IMR-90 (cell line): Measurements from ENCODE around the gene MRGPRF.

Experiments used
- POLR2A ChIP-seq: IDR thresholded peaks from 2 replicates; pipeline ENCODE4 v1.6.1; 2012; ENCODE audit warnings: mild to moderate bottlenecking, low read depth, low read length
- TF ChIP-seq, protein P1 (sequence below): conservative IDR thresholded peaks from 2 replicates; pipeline ENCODE4 v1.5.1; 2012; ENCODE audit warnings: mild to moderate bottlenecking, low read depth, low read length, improper control_type of control experiment

DNA sequence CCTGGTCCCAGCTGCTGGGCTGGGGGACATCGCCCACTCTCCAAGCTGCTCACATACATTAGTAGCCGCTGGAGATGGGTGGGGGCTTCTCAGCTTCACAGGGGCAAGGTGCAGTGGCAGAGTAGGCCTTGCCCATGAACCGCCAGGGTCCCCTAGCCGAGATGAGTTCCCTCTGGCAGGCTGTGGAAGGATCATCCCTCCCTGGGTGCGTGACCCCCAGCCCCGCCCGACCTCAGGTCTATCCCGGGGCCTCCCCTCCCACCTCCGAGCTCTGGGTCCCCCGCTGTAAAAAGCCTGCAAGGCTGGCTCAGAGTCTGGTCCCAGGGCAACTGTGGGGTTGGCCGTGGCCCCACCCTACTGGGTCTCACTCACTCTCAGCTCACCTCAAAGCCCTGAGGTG lies 20.4 kb upstream of the MRGPRF start:
- TF ChIP-seq, protein P1, sequence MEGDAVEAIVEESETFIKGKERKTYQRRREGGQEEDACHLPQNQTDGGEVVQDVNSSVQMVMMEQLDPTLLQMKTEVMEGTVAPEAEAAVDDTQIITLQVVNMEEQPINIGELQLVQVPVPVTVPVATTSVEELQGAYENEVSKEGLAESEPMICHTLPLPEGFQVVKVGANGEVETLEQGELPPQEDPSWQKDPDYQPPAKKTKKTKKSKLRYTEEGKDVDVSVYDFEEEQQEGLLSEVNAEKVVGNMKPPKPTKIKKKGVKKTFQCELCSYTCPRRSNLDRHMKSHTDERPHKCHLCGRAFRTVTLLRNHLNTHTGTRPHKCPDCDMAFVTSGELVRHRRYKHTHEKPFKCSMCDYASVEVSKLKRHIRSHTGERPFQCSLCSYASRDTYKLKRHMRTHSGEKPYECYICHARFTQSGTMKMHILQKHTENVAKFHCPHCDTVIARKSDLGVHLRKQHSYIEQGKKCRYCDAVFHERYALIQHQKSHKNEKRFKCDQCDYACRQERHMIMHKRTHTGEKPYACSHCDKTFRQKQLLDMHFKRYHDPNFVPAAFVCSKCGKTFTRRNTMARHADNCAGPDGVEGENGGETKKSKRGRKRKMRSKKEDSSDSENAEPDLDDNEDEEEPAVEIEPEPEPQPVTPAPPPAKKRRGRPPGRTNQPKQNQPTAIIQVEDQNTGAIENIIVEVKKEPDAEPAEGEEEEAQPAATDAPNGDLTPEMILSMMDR = no peak
- TF ChIP-seq POLR2A = no peak
